HG03139 (cell line): Measurements from ENCODE around the gene TNNT2.

Source experiments
- ATAC-seq: cut with Tn5 transposase; IDR thresholded peaks from one replicate; pipeline ENCODE4 v1.9.1; 2021; ENCODE audit not compliant: unreplicated experiment

TNNT2 gene

DNA sequence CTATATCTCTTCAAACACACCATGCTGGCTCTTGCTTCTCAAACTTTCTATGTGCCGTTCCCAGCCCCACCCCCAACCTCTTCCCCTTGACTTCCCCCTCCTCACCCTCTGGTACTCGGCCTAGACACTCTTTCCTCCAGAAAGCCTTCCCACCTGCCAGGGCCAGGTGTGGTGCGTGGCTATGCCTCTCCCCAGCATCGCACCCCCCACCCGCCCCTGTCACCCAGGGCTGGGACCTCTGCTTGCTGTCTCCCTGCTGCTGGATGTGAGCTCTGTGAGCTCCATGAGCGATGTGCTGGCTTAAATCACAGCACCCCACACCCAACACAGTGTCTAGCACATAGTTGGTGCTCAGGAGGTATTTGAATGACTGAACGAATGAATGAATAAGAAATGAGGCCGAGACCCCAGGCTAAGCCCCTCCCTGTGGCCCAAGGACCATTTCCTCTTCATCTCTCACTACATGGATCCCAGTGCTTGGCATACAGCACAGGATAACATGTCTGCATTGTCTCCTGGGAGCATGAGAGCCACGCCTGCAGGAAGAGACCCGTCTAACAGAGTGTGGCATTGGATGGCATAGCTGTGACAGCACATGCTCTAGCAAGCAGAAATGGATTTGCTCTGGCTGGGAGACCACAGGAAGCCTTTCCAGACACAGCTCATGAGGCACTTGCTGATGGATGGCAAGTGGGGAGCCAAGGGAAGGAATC, 19.7 kb downstream of the TNNT2 start:
- ATAC-seq, result no peak

DNA sequence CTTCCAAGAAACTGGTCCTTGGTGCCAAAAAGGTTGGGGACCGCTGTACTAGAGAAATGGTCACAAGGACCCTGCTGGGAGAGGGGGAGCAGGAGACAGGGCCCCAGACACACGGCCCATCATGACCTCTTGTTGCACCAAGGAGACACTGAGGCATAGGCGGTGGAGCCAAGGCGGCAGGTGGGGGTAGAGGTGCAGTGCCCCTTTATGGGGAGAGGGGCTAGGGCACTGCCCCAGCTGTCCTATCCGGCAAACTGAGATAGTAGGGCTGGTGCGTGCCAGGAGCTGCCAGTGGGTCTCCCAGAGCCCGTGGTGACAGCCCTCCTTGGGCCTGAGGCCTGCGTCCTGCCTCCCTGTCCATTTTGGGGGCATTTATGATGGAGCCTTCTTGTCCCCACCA, 20.3 kb downstream of the TNNT2 start:
- ATAC-seq, result no peak

GRCh38 chr1:201356701-201357100, 20.8 kb downstream of the TNNT2 start:
- ATAC-seq, result no peak

DNA sequence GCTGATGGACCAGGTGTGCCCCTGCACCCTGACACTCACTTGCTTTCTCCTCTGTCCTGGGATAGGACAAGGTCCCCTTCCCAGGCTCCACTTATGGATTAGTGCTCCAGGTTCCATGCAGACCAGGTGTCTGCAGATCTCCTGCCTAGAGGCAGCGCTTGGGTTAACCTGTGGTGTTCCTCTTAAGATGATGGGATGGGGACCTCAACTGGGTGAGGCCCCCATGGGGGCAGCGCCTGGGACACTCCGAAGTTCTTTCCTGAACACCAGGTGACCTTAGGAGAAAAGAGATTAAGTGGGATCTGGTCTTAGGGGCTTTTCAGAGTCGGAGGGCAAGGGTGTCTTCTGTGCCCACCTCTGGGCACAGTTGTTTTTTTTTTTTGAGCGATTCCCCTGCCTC, 21.2 kb downstream of the TNNT2 start:
- ATAC-seq, result no peak

GRCh38 chr1:201355471-201355870, 22.0 kb downstream of the TNNT2 start:
- ATAC-seq, result no peak

DNA sequence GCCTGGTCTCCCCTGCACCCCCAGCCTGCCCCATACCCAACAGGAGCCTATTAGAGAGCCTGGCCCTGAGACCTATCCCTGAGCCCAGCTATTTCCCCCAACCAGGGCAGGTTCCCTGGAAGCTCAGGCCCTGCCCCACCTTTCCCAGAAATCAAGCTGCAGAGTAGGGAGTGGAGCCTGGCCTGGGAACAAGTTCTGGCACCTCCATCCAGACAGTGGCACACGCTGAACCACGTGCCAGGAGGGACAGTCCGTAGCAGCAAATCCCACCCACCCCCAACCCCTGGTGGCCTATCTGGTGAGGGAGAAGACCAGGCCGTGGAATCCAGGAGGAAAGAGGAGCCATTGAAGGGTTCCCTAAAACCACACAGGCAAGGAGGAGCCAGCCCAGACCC, 22.6 kb downstream of the TNNT2 start:
- ATAC-seq, result no peak

GRCh38 chr1:201354151-201354900, 23.2 kb downstream of the TNNT2 start:
- no peak for ATAC-seq

DNA sequence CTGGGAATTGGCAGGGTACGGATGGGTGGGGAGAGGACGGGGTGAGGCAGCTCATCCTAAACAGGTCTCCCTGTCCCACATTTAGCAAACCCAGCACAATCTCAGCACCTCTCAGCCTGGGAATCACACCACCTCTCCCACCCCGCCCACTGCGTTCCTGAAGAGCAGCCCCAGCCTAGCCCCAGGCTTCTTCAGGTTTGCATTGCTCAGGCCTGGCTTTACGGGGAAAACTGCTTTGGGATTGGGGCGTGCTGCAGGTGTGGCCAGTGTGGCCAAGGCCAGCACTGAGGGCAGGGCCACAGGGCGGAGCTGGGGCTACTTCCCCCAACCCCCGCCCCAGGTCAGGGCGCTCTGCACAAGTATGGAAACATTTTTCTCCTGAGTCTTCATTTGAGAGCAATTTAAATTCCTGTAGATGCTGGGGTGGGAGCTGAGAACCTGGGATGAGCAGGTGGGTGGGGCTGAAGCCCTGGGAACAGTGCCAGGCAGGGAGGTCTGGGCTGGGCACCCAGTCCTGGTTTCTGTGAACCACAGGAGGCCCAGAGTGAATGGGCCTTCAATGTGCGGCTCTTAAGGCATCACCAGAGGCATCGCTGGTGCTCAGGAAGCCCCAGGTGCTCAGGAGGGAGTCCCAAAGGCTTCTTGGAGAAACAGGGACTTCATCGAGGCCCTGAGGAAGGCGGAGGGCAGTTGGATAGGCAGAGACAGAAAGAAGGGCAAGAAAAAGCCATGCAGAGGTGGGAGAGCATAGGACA, 24.1 kb downstream of the TNNT2 start:
- no peak for ATAC-seq

GRCh38 chr1:201351617-201352016, 25.9 kb downstream of the TNNT2 start:
- ATAC-seq, result no peak

GRCh38 chr1:201350884-201351283, 26.6 kb downstream of the TNNT2 start:
- no peak for ATAC-seq

- no peak for ATAC-seq
These were observed 27.1 kb downstream of the TNNT2 start for GRCh38 chr1:201350361-201350725.

GRCh38 chr1:201349092-201349491, 28.4 kb downstream of the TNNT2 start:
- no peak for ATAC-seq

DNA sequence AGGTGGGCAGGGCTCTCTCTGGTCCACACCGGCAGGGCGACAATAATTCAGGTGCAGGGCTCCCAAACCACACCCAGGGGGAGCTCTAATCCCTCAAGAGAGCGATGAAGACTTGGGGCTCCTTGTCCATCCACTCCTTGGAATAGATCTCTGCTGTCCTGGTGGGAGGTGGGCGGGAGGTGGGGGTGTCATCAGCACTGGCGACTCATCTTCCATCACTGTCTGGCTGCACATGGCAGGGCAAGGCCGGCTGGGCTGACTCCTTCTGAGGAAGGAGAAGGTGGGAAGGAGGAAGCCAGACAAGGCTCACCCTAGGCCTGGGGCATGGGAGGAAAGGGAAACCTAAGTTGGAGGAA, 29.3 kb downstream of the TNNT2 start:
- no peak for ATAC-seq

DNA sequence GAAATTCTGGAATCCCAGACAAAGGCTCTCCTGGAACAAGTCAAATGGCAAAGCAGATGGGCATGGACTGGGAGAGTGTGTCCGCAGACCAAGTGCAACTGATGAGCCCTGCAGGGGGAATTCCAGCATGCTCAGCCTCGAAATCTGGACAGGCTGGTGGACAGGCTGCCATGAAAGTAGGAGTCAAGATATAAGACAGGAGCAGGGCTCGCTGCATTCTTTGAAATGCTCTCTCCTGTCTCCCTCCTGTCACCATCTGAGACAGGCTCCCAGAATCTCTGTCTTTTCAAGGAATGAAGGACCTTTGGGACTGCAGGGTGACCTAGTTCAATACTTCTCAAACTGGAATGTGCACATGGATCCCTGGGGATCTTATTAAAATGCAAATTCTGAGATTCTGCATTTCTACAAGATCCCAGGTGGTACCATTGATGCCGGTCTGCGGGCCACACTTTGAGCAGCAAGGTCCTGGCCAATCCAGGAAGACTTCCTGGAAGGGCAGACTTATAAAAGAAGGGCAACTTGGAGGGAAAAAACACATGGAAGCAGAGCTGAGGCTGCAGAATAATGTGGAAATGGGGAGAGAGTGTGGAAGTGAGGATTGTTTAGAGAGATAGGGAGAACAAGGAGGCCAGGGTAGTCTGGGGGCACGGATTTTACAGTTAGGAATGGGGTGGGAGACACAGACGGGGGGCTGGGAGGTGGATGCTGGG, 29.8 kb downstream of the TNNT2 start:
- ATAC-seq, result no peak

DNA sequence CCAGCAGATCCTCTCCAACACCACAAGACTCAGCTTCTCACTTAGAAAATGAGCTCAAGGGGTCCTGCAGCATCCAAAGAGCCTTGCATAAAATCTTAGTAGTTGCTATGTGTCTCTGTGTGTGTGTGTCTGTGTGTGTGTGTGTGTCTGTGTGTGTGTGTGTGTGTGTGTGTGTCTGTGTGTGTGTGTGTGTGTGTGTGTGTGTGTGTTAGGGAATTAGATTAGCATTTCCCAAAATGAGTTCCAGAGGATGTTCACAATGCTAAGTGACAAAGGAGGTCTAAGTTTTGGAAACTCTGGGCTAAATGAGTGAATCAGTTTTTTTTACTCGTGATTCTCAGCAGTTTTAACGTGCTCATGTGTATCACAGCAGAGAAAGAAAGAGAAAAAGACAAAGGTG, 30.5 kb downstream of the TNNT2 start:
- ATAC-seq, result no peak

- ATAC-seq, result no peak
These were observed 31.0 kb downstream of the TNNT2 start for GRCh38 chr1:201346337-201346939.

- no peak for ATAC-seq
These were observed 32.5 kb downstream of the TNNT2 start for GRCh38 chr1:201345081-201345355.

DNA sequence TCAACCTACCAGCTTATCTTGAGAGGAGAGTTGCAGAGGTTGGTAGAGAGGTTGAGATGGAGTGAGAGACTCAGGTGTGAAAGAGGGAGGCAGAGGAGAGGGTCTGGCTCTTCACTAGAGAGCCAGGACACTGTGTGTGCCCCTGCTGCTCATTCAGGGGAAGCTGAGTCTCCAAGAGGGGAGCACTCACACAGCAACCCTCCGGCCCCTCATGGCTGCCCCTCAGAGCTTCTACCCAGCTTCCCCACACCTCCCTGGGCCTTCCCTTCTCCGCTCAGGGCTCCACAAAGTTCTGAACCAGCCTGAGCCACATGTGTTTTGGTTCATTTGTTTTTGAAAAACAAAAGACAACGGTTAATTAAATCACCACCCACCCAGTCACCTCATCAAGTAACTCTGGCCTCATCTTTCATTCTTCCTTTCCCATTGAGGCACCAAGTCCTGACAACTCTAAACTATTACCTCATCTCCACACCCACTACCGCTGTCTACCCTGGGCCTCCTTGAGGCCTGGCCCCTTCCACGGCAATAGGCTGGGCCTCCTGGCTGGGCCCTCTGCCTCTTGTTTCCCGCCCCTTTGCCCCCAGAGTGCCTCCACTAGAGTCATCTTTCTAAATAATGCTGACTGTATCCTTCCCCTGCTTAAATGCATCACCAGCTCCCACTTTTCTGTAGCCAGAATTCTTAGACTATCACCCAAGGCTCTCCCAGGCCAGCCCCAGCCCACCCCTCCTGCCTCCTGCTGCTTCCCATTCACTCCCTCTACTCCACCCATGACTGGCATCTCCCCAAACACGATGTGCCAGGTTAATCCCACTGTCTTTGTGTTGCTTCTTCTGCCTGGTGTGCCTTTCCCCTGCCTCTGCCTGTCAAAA, 33.0 kb downstream of the TNNT2 start:
- ATAC-seq, result no peak

- ATAC-seq, result no peak
These were observed 36.1 kb downstream of the TNNT2 start for GRCh38 chr1:201341377-201341776.

DNA sequence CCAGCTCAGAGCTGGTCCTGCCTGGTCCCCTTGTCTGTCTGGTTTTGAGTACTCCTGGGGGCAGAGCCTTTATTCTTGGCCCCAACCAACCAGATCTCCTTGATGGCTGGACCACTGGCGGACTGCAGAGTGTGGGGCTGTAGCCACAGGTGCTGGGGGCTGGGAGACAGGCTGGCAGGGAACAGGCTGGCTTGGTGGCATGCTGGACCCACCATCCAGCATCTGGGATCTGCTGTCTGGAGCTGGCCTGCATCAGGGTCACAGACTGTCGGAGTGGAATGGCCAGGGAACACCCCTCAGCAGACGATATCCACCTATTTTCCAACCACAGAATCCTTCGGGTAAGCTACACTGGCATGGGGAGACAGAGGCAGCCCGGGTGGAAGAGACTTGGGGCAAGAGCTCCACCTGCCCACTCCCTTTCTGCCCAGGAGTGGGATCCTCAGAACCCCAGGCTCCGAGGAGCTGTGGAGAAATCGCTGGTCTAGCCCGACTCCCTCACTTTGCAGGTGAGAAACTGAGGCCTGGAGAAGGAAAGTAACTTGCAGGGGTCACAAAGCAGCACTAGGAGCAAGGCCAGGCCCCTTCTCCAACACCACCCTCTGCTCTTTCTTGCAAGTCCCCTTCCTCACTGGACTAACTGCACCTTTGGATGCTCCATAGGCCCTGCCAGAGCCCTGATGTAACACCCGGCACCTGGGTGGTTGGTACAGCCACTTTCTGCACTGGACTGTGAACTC, 40.6 kb downstream of the TNNT2 start:
- ATAC-seq, result no peak
